ENCODE data around the gene SLC27A2. TPM values are rescaled to one million over a fixed set of nuclear protein-coding genes. Genes with fewer than 3 reads are reported as not detected.

The SLC27A2 gene
- total and polyA plus RNA-seq, 2 experiments from 2014 or later: 2.8 to 9.4 TPM

DNA sequence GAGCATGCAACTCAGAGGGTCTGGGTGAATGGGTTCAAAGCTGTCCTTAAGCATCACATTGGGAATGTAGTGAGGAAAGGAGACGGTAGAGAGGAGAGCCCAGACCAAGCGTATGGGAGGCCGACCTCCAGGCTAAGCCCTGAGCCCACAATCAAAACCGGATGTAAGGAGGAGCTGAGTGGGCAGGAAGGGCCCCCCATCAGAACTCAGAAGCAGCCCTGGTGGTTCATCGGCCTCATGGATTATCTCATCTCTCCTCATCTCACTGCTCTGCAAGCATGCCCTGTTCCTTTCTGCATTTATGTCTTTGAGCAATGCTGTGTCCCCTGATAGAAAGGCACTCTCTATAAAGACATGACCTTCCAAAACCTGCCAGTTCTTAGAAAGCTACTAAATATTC lies 77.3 kb downstream of the SLC27A2 start:
- no peaks in the 10 kb centered on the region for H3F3A ChIP-seq (replicated peaks; ENCODE audit: low read depth)
- H3K4me1 ChIP-seq (ENCODE audit: insufficient read depth): no peaks in the 10 kb centered on the region
- no peak overlapping the region for H3K27ac Mint-ChIP-seq
- no peak overlapping the region for H3K4me3 ChIP-seq
- ATAC-seq (no peak), DNase-seq (ENCODE audit: low spot score) (no peak)
- H2AFZ ChIP-seq: no peak overlapping the region
- H3K9me3 Mint-ChIP-seq: no peaks in the 10 kb centered on the region
- TF ChIP-seq STAT1 (IDR thresholded peaks at IDR 0.05; ENCODE audit: unreplicated experiment): no peak
- TF ChIP-seq, protein P1, sequence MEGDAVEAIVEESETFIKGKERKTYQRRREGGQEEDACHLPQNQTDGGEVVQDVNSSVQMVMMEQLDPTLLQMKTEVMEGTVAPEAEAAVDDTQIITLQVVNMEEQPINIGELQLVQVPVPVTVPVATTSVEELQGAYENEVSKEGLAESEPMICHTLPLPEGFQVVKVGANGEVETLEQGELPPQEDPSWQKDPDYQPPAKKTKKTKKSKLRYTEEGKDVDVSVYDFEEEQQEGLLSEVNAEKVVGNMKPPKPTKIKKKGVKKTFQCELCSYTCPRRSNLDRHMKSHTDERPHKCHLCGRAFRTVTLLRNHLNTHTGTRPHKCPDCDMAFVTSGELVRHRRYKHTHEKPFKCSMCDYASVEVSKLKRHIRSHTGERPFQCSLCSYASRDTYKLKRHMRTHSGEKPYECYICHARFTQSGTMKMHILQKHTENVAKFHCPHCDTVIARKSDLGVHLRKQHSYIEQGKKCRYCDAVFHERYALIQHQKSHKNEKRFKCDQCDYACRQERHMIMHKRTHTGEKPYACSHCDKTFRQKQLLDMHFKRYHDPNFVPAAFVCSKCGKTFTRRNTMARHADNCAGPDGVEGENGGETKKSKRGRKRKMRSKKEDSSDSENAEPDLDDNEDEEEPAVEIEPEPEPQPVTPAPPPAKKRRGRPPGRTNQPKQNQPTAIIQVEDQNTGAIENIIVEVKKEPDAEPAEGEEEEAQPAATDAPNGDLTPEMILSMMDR (conservative IDR thresholded peaks at IDR 0.05; ENCODE audit: low read depth in 2 of 2): no peak
- no peak for TF ChIP-seq NANOG (IDR thresholded peaks at IDR 0.05; ENCODE audit: borderline replicate concordance)
- no peak for TF ChIP-seq EZH2 (IDR thresholded peaks at IDR 0.05; ENCODE audit: low read depth, unreplicated experiment)
- TF ChIP-seq, protein P2, sequence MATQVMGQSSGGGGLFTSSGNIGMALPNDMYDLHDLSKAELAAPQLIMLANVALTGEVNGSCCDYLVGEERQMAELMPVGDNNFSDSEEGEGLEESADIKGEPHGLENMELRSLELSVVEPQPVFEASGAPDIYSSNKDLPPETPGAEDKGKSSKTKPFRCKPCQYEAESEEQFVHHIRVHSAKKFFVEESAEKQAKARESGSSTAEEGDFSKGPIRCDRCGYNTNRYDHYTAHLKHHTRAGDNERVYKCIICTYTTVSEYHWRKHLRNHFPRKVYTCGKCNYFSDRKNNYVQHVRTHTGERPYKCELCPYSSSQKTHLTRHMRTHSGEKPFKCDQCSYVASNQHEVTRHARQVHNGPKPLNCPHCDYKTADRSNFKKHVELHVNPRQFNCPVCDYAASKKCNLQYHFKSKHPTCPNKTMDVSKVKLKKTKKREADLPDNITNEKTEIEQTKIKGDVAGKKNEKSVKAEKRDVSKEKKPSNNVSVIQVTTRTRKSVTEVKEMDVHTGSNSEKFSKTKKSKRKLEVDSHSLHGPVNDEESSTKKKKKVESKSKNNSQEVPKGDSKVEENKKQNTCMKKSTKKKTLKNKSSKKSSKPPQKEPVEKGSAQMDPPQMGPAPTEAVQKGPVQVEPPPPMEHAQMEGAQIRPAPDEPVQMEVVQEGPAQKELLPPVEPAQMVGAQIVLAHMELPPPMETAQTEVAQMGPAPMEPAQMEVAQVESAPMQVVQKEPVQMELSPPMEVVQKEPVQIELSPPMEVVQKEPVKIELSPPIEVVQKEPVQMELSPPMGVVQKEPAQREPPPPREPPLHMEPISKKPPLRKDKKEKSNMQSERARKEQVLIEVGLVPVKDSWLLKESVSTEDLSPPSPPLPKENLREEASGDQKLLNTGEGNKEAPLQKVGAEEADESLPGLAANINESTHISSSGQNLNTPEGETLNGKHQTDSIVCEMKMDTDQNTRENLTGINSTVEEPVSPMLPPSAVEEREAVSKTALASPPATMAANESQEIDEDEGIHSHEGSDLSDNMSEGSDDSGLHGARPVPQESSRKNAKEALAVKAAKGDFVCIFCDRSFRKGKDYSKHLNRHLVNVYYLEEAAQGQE (IDR thresholded peaks at IDR 0.05; ENCODE audit: unreplicated experiment): no peak
- TF ChIP-seq ZNF114 (CRISPR knock-in tag; IDR thresholded peaks at IDR 0.05): no peak
- TF ChIP-seq, protein P3, sequence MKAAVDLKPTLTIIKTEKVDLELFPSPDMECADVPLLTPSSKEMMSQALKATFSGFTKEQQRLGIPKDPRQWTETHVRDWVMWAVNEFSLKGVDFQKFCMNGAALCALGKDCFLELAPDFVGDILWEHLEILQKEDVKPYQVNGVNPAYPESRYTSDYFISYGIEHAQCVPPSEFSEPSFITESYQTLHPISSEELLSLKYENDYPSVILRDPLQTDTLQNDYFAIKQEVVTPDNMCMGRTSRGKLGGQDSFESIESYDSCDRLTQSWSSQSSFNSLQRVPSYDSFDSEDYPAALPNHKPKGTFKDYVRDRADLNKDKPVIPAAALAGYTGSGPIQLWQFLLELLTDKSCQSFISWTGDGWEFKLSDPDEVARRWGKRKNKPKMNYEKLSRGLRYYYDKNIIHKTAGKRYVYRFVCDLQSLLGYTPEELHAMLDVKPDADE (IDR thresholded peaks at IDR 0.05): no peak
- TF ChIP-seq EZH2phosphoT487 (IDR thresholded peaks at IDR 0.05; ENCODE audit: unreplicated experiment): no peak
- TF ChIP-seq JUNB (IDR thresholded peaks at IDR 0.05; ENCODE audit: unreplicated experiment): no peak
- TF ChIP-seq, protein P4, sequence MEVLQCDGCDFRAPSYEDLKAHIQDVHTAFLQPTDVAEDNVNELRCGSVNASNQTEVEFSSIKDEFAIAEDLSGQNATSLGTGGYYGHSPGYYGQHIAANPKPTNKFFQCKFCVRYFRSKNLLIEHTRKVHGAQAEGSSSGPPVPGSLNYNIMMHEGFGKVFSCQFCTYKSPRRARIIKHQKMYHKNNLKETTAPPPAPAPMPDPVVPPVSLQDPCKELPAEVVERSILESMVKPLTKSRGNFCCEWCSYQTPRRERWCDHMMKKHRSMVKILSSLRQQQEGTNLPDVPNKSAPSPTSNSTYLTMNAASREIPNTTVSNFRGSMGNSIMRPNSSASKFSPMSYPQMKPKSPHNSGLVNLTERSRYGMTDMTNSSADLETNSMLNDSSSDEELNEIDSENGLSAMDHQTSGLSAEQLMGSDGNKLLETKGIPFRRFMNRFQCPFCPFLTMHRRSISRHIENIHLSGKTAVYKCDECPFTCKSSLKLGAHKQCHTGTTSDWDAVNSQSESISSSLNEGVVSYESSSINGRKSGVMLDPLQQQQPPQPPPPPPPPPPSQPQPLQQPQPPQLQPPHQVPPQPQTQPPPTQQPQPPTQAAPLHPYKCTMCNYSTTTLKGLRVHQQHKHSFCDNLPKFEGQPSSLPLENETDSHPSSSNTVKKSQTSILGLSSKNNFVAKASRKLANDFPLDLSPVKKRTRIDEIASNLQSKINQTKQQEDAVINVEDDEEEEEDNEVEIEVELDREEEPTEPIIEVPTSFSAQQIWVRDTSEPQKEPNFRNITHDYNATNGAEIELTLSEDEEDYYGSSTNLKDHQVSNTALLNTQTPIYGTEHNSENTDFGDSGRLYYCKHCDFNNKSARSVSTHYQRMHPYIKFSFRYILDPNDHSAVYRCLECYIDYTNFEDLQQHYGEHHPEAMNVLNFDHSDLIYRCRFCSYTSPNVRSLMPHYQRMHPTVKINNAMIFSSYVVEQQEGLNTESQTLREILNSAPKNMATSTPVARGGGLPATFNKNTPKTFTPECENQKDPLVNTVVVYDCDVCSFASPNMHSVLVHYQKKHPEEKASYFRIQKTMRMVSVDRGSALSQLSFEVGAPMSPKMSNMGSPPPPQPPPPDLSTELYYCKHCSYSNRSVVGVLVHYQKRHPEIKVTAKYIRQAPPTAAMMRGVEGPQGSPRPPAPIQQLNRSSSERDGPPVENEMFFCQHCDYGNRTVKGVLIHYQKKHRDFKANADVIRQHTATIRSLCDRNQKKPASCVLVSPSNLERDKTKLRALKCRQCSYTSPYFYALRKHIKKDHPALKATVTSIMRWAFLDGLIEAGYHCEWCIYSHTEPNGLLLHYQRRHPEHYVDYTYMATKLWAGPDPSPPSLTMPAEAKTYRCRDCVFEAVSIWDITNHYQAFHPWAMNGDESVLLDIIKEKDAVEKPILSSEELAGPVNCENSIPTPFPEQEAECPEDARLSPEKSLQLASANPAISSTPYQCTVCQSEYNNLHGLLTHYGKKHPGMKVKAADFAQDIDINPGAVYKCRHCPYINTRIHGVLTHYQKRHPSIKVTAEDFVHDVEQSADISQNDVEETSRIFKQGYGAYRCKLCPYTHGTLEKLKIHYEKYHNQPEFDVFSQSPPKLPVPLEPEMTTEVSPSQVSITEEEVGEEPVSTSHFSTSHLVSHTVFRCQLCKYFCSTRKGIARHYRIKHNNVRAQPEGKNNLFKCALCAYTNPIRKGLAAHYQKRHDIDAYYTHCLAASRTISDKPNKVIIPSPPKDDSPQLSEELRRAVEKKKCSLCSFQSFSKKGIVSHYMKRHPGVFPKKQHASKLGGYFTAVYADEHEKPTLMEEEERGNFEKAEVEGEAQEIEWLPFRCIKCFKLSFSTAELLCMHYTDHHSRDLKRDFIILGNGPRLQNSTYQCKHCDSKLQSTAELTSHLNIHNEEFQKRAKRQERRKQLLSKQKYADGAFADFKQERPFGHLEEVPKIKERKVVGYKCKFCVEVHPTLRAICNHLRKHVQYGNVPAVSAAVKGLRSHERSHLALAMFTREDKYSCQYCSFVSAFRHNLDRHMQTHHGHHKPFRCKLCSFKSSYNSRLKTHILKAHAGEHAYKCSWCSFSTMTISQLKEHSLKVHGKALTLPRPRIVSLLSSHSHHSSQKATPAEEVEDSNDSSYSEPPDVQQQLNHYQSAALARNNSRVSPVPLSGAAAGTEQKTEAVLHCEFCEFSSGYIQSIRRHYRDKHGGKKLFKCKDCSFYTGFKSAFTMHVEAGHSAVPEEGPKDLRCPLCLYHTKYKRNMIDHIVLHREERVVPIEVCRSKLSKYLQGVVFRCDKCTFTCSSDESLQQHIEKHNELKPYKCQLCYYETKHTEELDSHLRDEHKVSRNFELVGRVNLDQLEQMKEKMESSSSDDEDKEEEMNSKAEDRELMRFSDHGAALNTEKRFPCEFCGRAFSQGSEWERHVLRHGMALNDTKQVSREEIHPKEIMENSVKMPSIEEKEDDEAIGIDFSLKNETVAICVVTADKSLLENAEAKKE (CRISPR knock-in tag; IDR thresholded peaks at IDR 0.05): no peak
- no peak for TF ChIP-seq CREB1 (CRISPR knock-in tag; IDR thresholded peaks at IDR 0.05; ENCODE audit: low read depth)
- TF ChIP-seq ZNF331 (CRISPR knock-in tag; IDR thresholded peaks at IDR 0.05; ENCODE audit: low read depth): no peak
- TF ChIP-seq POLR2AphosphoS5 (IDR thresholded peaks at IDR 0.05; ENCODE audit: low read depth): no peak
- H3K36me3 ChIP-seq (ENCODE audit: insufficient read depth): no peaks in the 10 kb centered on the region
- peaks cover 2% of the 10 kb centered on the region for H3K27me3 Mint-ChIP-seq (ENCODE audit: insufficient read depth, low read depth, poor library complexity)
- no peaks in the 10 kb centered on the region for H4K20me1 ChIP-seq (replicated peaks; ENCODE audit: insufficient read depth)
- H3K36me3 Mint-ChIP-seq (ENCODE audit: low read depth): no peaks in the 10 kb centered on the region
- H3K27ac ChIP-seq (ENCODE audit: low read depth): no peak overlapping the region
- H3K27me3 ChIP-seq (ENCODE audit: insufficient read depth): no peaks in the 10 kb centered on the region
- no peak overlapping the region for H3K4me3 Mint-ChIP-seq
- H3K9me2 ChIP-seq (ENCODE audit: insufficient read depth): 0 out of 2 replicates have a peak, but pooled peaks cover 7% of the 10 kb centered on the region
- H3K79me2 ChIP-seq (replicated peaks; ENCODE audit: insufficient read depth): no peaks in the 10 kb centered on the region
- no peak overlapping the region for H3K4me2 ChIP-seq
- H3K4me1 Mint-ChIP-seq: no peaks in the 10 kb centered on the region

All from GM23338 (cell line).